DOHH2 (cell line): ENCODE data around the gene PTPRN2.

Experiments
- H3F3A ChIP-seq: fragments of 200-600 bp; sonication (generic), shearing (Covaris generic); 2 replicates; pipeline ENCODE4 v1.6.0; 2016; ENCODE audit warnings: antibody characterized with exemption, mild to moderate bottlenecking; ENCODE audit not compliant: control insufficient read depth, insufficient read depth
- H3K27ac ChIP-seq: fragments of 200-600 bp; sonication (generic); 2 replicates; pipeline ENCODE4 v1.5.1; 2014; ENCODE audit warnings: low read depth, mild to moderate bottlenecking, low read length, moderate library complexity
- H3K27me3 ChIP-seq: fragments of 200-600 bp; sonication (generic); 2 replicates; pipeline ENCODE4 v1.6.1; 2014; ENCODE audit warnings: mild to moderate bottlenecking, low read length, mixed read lengths; ENCODE audit not compliant: control insufficient read depth
- H3K36me3 ChIP-seq: fragments of 200-600 bp; sonication (generic); 2 replicates; pipeline ENCODE4 v1.6.1; 2014; ENCODE audit warnings: mild to moderate bottlenecking, low read length, moderate library complexity, mixed read lengths; ENCODE audit not compliant: control insufficient read depth
- H3K4me1 ChIP-seq: fragments of 200-600 bp; sonication (generic); 2 replicates; pipeline ENCODE4 v1.6.1; 2014; ENCODE audit warnings: mild to moderate bottlenecking, low read length, mixed read lengths; ENCODE audit not compliant: control insufficient read depth
- H3K4me2 ChIP-seq: fragments of 200-600 bp; sonication (generic); 2 replicates; pipeline ENCODE4 v1.6.0; 2014; ENCODE audit warnings: mild to moderate bottlenecking, low read length, moderate library complexity
- H3K4me3 ChIP-seq: fragments of 200-600 bp; sonication (generic); 2 replicates; pipeline ENCODE4 v1.5.1; 2014; ENCODE audit warnings: mild to moderate bottlenecking, low read length, mixed read lengths
- H3K79me2 ChIP-seq: fragments of 200-600 bp; sonication (generic); 2 replicates; pipeline ENCODE4 v1.6.1; 2014; ENCODE audit warnings: mild to moderate bottlenecking, low read length, mixed read lengths; ENCODE audit not compliant: control insufficient read depth
- H3K9me2 ChIP-seq: fragments of 200-600 bp; sonication (generic); replicated peaks from 2 replicates; pipeline ENCODE4 v1.6.1; 2014; ENCODE audit warnings: mild to moderate bottlenecking, low read length, mixed read lengths; ENCODE audit not compliant: control insufficient read depth
- H3K9me3 ChIP-seq: fragments of 200-600 bp; sonication (generic); 2 replicates; pipeline ENCODE4 v1.6.1; 2014; ENCODE audit warnings: antibody characterized with exemption, low read length, mixed read lengths; ENCODE audit not compliant: control insufficient read depth, insufficient read depth
- H4K20me1 ChIP-seq: fragments of 200-600 bp; sonication (generic); 2 replicates; pipeline ENCODE4 v1.6.0; 2014; ENCODE audit warnings: low read depth, mild to moderate bottlenecking, antibody characterized with exemption, low read length, moderate library complexity; ENCODE audit not compliant: control insufficient read depth, insufficient read depth
- EZH2phosphoT487 ChIP-seq: fragments of 200-600 bp; sonication (generic); IDR thresholded peaks from 2 replicates; pipeline ENCODE4 v1.6.1; 2017; ENCODE audit warnings: borderline replicate concordance, mild to moderate bottlenecking, antibody characterized with exemption, low read length, moderate library complexity, mixed read lengths
- TF ChIP-seq, protein P1 (sequence below): fragments of 200-600 bp; sonication (generic); IDR thresholded peaks from one replicate; pipeline ENCODE4 v1.5.1; 2014; ENCODE audit warnings: antibody characterized with exemption, mild to moderate bottlenecking, low read depth, low read length; ENCODE audit not compliant: poor library complexity, severe bottlenecking

The PTPRN2 gene

DNA sequence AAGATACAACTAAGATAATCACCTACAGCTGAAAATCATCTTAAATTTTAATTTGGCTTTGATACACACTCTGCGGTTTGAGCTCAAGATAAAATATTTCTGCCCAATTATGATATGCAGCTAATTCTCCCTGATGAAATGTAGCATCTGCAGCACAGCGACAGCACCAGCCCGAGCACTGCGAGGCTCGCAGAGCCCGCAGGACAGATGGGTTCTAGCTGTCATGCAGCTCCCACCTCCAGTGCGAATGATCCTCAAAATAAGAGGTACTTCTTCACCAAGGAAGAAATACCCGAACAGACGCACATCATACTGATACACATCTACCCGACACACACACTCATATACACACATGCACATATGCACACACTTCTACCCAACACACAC is 457.6 kb downstream of the PTPRN2 start:
- H3K27ac ChIP-seq: no peak overlapping the region
- no peaks in the 10 kb centered on the region for H3K9me2 ChIP-seq
- H3K79me2 ChIP-seq: no peaks in the 10 kb centered on the region
- H3K4me2 ChIP-seq: no peak overlapping the region
- H3K27me3 ChIP-seq: no peaks in the 10 kb centered on the region
- peaks cover 70% of the 10 kb centered on the region for H3K9me3 ChIP-seq
- no peaks in the 10 kb centered on the region for H3K4me1 ChIP-seq
- TF ChIP-seq EZH2phosphoT487: no peak
- TF ChIP-seq, protein P1, sequence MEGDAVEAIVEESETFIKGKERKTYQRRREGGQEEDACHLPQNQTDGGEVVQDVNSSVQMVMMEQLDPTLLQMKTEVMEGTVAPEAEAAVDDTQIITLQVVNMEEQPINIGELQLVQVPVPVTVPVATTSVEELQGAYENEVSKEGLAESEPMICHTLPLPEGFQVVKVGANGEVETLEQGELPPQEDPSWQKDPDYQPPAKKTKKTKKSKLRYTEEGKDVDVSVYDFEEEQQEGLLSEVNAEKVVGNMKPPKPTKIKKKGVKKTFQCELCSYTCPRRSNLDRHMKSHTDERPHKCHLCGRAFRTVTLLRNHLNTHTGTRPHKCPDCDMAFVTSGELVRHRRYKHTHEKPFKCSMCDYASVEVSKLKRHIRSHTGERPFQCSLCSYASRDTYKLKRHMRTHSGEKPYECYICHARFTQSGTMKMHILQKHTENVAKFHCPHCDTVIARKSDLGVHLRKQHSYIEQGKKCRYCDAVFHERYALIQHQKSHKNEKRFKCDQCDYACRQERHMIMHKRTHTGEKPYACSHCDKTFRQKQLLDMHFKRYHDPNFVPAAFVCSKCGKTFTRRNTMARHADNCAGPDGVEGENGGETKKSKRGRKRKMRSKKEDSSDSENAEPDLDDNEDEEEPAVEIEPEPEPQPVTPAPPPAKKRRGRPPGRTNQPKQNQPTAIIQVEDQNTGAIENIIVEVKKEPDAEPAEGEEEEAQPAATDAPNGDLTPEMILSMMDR: no peak
- H3K4me3 ChIP-seq: no peak overlapping the region
- no peaks in the 10 kb centered on the region for H4K20me1 ChIP-seq
- no peaks in the 10 kb centered on the region for H3F3A ChIP-seq
- H3K36me3 ChIP-seq: no peaks in the 10 kb centered on the region

DNA sequence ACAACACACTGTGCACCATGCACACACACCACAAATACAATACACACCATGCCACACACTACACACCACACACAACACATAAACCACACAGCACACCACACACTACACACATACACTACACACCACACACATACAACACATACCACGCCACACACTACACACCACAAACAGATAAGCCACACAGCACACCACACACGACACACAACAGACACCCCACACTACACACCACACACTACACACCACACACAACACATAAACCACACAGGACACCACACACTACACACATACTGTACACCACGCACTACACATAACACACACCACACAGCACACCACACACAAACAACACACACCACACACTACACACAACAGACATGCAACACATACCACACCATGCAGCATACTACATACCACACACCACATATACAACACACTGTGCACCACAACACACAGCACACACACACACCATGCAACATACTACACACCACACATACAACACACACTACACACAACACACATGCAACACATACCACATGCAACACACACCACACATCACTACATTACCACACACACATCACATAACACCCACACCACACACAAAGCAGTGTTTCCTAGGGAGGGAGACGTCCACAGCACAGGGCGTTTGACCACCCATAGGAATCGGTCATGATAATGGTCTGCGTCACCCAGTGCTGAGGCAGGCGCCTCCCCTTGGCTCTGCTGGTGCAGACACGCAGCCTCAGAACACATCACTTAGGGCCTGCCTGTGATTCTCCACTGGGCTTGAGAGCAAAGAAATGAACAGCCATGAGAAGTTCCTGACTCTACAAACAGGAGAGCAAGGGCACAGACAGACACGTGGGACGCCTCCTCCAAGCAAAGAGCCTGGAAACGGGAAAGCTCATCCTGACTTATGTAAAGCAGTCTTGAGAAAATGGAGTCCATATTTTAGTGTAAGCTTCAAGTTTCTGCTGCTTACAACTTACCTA is 458.3 kb downstream of the PTPRN2 start:
- H3K9me3 ChIP-seq: peaks cover 75% of the 10 kb centered on the region

DNA sequence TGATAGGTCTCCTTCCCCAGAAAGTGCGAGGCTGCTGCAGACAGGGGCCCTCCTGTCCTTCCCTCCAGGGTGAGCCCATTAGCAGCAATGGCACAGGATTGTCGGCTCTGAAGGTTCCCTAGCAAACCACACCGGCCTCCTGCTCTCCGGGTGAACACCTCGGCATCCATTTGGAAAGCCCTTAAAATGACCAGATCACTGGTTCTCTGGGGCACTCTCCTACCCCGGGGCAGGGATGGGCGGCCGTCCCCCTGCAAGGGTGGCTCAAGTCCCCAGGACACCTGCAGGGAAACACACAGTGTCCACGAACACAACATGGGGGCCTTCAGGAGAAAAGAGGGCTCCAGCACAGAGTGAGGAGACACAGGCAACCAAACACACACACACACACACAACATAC is 459.1 kb downstream of the PTPRN2 start:
- Histone ChIP-seq H3K4me2 (no peak overlapping the region), H3K27ac (no peak overlapping the region), H3K4me3 (no peak overlapping the region), H3K4me1 (no peaks in the 10 kb centered on the region), H3K9me3 (peaks cover 74% of the 10 kb centered on the region), H3F3A (no peaks in the 10 kb centered on the region), H3K79me2 (no peaks in the 10 kb centered on the region), H3K9me2 (no peaks in the 10 kb centered on the region), H3K36me3 (no peaks in the 10 kb centered on the region), H3K27me3 (no peaks in the 10 kb centered on the region), H4K20me1 (no peaks in the 10 kb centered on the region)
- no peak for TF ChIP-seq EZH2phosphoT487
- TF ChIP-seq, protein P1: no peak

More for the DNA sequence above, 458.3 kb downstream of the PTPRN2 start:
- Histone ChIP-seq H3K27ac (no peak overlapping the region), H3K27me3 (no peaks in the 10 kb centered on the region), H3K4me1 (no peaks in the 10 kb centered on the region), H4K20me1 (no peaks in the 10 kb centered on the region), H3K79me2 (no peaks in the 10 kb centered on the region), H3K36me3 (no peaks in the 10 kb centered on the region), H3F3A (no peaks in the 10 kb centered on the region), H3K4me2 (no peak overlapping the region), H3K9me2 (no peaks in the 10 kb centered on the region), H3K4me3 (no peak overlapping the region)
- TF ChIP-seq EZH2phosphoT487: no peak
- TF ChIP-seq, protein P1: no peak
